NCI-H1694 treated with DMSO at 0.1 percent for 48 hours (cell line): ENCODE results near the gene DNAJC11.

ENCODE experiments used
- DNase-seq: peaks from one replicate; lab custom pipeline; 2025; lab: John Stamatoyannopoulos, UW

The DNAJC11 gene

DNA sequence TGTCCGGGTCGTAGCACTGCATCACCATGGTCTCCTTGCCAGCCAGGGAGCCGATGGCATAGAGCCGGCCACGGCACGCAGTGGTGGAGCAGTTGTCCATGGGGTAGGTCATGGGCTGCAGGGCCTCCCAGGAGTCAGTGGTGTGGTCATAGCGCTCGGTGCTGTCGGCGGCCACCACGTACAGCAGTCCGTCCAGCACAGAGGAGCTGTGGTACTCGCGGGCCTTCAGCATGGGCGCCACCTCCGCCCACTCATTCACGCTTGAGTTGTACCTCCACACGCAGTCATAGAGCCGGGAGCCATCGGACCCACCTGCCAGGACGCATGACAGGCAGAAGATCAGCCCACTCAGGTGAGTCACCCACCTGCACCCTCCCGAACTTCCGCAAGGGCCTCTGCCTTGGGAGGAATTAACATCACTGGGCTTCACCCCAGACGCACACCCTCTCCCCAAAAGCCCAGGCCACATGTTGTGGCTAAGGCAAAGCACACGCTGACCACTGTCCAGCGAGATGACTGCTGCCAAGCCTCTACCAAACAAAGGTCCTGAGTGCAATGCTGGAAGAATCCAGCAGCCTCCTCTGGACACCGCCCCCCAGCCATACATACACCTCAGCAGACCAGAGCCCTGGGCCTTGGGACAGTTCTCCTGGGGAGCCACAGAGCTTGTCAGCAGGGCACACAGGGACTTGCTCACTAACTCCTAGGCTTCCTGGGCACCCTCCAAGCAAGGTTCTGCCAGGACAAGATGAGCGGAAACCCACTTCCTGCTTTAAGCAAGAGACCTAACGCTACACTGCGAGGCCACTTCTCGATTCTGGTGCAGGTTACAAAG lies 102.3 kb downstream of the DNAJC11 start:
- no peak for DNase-seq

GRCh38 chr1:6597777-6598131 lies 103.9 kb downstream of the DNAJC11 start:
- no peak for DNase-seq

DNA sequence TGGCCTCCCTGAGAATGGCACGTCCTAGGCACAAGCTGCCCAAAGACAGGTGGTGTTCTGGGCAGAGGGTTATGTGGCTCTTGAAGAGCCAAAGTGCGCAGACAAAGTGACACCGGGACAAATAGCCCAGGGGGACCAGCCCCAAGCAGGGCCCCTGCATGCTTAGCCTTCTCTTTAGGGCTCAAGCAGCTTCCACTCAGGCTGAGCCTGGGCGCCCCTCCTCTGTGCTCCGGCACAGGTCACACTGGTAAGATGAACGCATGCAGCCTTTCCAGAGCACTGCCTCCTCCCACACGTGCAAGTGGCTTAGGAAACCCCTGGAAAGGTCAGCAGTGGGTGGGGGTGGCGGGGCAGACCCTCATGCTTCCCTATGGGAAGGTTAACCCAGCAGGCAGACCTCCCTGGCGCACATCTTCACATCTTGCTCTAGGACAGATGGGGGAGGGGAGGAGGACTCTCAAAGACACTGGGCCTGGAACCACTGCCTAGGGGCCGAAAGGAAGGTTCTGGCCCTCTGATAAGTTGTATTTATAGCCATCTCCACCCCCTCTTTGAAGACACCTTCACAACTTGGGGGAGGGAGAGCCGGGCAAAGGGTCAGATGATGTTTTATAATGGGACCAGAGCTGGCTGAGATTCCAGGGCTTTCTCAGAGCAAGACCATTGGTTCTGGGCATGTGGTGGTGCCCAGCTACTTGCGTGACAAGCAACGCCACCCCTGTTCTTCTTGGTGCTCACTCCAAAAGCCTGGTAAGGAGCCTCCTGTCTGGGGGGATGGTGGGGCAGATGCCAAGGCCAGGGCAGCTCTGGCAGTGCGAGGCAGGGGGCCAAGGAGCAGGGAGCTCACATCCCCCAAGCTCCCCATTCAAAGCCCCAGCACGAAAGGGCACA lies 104.5 kb downstream of the DNAJC11 start:
- DNase-seq: no peak

DNA sequence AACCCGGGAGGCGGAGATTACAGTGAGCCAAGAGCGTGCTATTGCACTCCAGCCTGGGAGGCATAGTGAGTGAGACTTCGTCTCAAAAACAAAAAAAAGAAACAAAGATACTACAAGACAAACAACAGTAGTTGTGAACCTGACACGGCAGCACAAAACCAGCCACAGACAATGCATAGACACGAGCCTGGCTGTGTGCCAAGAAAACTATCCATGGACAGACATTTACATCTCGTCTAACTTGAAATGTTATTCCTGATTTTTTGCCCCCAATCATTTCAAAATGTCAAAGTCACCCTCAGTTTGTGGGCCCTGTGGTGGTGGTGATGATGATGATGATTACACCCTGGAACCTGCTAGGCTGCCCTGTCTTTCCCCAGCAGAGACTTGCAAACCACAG lies 105.3 kb downstream of the DNAJC11 start:
- no peak for DNase-seq

DNA sequence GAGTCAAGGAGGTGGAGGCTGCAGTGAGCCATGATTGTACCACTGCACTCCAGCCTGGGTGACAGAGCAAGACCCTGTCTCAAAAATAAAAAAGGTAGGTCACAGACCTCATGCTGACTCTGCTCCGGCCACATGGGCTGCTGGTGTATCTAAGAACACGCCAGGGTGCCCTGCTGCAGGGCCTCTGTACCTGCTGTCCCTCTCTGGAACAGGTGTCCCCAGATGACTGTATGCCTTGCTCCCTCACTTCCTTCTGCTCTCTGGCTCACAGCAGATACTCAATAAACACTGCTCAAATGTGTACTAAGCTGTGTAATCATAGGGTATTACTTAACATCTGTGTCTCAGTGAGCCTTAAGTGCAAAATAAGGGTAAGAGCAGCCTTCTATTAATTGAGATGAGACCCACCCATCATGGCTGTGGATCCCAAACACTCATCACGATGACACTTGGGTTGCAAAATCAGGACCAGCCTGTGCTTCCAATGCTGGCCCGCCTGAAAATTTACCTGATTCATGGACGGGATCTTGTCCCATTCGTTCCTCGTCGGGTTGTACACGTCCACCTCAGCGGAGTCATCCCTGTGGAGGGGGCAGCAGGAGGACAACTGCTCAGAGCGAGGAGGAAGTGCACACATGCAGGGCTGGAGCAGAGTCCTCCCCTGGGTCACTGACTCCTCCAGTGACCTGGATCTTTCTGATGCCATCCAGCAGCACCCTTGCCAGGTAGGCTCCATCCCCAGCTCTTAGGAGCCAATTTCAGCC lies 106.5 kb downstream of the DNAJC11 start:
- no peak for DNase-seq

- no peak for DNase-seq
Observed at GRCh38 chr1:6593810-6594209, 107.8 kb downstream of the DNAJC11 start.

DNA sequence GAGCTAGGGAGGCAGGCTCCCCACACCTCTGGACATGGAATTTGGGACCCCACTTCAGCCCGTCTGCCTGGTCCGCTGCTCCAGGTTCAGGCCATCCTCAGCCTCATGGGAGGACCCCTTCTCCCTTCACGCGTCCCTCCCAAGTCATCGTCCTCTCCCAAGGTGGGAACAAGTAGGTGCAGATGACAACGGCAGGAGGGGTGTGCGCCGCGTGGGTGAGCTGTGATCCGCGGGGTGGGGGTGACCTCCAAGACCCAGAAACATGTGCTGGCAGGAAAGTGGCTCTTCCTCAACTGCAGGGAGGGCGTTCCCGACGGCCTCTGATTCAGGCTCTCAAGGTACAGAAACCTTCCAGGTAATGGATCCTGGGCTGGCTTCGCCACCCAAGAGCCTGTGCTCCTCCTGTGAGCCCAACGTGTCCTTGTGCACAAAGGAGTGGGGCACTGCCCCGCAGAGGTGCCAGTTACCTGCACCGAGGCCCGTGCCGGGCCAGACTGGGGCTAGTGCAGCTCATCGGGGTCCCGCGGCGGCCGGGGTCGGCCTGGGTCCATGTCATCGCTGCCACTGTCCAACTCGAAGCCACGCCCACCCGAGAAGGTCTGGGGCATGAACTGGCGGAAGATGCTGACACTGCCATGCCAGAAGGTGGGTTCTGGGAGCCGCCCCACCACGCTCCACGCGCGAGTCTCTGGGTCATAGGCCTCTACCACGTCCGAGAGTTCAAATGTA lies 108.6 kb downstream of the DNAJC11 start:
- no peak for DNase-seq

GRCh38 chr1:6592441-6592840 lies 109.2 kb downstream of the DNAJC11 start:
- no peak for DNase-seq

GRCh38 chr1:6591644-6592043 lies 110.0 kb downstream of the DNAJC11 start:
- DNase-seq: no peak

DNA sequence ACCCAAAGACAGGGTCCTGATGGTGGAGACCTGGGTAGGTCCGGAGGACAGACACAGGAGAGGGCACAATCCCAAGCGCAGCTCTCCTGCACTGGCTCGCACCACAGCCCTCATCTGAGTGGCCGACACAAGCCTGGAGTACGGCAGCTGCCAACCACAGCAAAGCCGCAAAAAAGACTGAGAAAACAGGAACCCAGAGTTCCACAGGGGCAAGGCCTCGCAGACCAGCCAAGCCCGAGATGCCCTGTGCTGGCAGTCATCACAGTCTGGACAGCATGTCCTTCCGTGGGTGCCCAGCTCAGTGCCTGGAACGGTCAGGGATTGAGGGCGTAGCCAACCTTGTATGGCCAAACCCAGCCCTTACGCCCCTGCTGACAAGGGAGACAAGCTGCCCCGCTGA lies 110.4 kb downstream of the DNAJC11 start:
- no peak for DNase-seq

DNA sequence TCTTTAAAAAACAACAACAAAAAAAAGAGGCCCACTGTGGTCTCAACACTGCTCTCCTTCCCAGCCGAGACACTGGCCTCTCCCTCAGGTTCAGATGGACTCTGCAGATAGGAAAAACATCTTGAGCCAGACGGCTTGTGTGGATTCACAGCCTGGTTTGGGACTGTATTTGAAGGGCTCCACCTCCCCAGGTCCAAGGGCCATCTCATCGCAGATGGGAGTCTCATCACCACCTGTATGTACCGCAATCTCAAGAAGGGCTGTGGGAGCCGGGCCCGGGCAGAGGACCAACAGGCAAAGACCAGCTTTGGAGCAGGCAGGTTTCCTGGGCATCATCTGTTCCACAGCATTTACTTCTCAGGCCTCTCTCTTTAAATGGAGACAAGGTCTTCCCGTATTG lies 111.6 kb downstream of the DNAJC11 start:
- DNase-seq: no peak

GRCh38 chr1:6588893-6589520 lies 112.6 kb downstream of the DNAJC11 start:
- no peak for DNase-seq

DNA sequence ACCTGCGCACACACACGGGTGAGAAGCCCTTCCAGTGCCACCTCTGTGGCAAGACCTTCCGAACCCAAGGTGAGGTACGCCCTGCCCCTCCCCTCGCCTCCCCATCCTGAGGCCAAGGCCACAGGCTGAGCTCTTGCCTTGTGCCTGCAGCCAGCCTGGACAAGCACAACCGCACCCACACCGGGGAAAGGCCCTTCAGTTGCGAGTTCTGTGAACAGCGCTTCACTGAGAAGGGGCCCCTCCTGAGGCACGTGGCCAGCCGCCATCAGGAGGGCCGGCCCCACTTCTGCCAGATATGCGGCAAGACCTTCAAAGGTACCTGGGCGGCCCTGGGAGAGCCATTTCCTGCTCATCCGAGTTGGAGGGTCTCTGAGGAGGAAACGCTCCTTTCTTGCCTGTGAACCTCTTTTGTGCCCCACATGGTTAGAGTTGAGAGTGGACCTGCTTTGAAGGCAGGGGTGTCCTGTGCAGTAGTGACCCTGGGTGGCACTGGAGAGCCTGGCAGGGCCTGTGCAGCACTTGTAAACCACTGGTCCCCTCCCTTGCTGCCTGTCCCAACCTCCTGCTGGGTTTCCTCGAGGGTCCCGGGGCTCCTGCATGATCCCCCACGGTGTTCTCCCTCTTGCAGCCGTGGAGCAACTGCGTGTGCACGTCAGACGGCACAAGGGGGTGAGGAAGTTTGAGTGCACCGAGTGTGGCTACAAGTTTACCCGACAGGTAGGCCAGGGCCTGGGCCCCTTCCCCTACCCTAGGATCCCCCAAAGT lies 113.3 kb downstream of the DNAJC11 start:
- DNase-seq: no peak

DNA sequence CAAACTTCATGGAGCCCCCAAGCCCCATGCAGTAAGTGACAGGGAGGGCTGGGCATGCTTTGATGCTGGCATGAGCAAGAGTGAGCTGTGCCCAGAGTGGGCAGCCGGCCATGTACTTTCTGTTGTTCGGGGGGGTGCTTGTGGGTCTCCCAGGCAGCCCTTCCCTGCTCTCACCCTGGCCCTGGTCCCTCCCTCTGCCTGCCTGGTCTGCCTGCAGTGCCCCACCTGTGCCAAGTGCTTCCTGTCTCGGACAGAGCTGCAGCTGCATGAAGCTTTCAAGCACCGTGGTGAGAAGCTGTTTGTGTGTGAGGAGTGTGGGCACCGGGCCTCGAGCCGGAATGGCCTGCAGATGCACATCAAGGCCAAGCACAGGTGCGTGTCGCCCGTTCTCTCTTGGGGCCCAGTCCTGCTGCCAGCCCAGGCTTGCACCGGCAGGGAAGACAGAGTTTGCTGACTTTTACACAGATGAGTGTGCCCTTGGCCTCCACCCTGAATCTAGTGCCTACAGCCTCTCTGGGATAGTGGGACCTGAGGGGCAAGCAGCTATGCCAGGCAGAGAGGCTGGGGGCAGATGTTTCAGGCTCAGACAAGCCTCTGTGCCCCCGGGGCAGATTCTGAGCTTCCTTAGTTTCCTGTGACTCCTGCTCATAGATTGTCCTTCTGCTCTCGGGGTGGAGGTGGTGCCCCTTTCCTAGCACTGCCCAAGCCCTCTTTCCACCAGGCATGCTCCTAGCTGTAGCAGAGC lies 114.2 kb downstream of the DNAJC11 start:
- DNase-seq: no peak

DNA sequence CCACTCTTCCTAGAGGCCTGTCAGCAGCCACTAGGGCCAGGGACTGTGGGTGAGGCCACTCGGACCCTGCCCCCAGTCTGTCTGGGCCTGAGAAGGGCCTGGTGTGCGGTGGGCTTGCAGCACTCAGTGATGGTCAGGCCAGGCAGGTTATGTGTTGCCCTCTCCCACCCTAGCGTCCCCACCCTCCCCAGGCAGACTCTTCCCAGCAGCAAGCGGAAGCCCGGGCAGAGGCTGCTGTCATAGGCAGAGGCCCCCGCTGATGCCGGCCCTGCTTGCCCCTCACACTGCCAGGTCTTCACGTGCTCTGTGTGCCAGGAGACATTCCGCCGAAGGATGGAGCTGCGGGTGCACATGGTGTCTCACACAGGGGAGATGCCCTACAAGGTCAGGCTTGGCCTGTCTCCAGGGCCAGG lies 115.2 kb downstream of the DNAJC11 start:
- no peak for DNase-seq

GRCh38 chr1:6585841-6586240 lies 115.8 kb downstream of the DNAJC11 start:
- no peak for DNase-seq

DNA sequence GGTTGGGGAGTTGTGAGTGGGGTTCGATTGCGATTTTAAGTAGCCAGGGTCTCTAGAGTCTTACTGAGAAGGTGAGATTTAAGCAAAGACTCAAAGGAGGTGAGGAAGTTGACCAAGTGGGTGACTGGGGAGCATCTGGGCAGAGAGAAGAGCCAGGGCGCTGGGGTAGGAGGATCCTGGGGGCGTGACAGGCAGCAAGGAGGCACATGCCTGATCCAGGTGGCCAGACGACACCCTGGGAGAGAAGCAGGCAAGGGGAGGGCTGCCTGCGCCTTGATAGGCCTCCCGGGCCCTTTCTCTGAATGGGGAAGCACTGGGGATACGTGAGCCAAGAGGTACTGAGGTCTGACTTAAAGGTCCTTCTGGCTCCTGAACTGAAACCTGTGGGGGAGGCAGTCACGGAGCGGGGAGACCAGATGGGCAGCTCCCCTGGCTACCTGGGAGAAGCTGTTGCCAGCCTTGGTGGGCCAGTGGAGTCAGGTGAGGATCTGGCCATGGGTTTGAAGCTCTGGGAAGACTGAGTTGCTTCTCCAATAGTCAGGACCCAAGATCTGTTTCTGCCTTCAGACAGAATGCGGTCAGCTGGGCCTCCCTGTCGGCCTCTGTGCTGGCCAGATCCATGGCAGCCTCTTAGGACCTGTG lies 116.4 kb downstream of the DNAJC11 start:
- DNase-seq: no peak
